HG03521 (cell line): ENCODE results near the gene PHF8.

Experiments used
- ATAC-seq: cut with Tn5 transposase; IDR thresholded peaks from one replicate; pipeline ENCODE4 v1.9.1; 2021; ENCODE audit warnings: mild to moderate bottlenecking, moderate library complexity; ENCODE audit not compliant: unreplicated experiment

PHF8 gene

GRCh38 chrX:54024350-54024749 lies 19.9 kb downstream of the PHF8 start:
- ATAC-seq = no peak

- ATAC-seq = no peak
These were observed 31.3 kb downstream of the PHF8 start for GRCh38 chrX:54012830-54013500.

- ATAC-seq = no peak
These were observed 36.6 kb downstream of the PHF8 start for GRCh38 chrX:54007682-54008081.

DNA sequence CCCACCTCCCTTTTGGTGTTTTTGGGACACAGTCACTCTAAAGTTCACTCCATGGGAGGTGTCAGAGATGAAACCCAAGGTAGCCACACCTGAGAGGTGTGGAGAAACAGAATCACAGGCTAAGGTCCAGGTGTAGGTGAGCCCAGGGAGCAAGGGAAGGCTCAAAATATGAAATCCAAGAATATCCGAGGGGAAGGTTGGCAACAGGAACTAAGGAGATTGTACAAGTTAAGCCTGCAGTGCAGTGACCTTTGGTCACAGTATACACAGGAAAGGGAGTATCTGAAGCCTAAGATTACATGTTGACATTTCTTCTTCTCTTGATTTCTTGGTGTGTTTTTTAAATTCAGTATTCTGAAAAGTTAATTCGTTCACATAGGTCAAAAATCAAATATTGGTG lies 46.5 kb downstream of the PHF8 start:
- ATAC-seq = no peak

DNA sequence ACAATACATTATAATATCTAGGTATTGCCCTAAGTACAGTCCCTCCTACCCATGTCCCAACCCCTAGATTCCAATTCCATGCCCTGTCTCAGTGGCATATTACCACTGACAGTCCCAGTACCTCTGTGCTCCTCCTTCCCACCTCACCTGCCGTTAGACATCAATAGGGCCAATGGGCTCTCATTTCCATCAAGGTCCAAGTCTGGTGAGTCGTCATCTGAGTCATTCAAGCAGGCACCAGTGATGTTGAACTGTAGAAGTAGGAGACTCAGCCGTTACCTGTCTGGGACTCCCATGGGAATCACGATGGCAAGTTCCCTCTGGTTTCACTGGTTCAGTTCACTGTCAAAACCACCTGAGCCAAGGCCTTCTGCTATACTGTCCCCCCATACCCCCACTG lies 51.7 kb downstream of the PHF8 start:
- no peak for ATAC-seq

DNA sequence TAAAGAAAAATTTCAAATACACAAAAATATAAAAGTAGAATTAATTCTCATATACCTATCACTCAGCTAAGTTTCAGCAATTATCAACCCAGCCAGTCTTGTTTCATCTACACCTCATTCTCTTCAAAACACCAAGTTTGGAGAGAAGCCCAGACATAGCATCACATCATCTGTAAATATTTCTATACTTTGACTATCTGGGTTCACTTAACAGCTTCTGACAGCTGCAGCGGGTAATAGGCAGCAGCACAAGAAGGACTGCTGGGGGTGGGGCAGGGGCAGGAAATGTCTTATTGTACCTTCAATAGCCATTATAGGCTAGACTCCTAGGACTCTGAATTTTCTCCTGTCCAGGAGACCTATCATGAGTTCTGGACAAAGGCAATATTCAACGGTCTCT lies 54.1 kb downstream of the PHF8 start:
- ATAC-seq = no peak

GRCh38 chrX:53984895-53985294 lies 59.4 kb downstream of the PHF8 start:
- no peak for ATAC-seq

DNA sequence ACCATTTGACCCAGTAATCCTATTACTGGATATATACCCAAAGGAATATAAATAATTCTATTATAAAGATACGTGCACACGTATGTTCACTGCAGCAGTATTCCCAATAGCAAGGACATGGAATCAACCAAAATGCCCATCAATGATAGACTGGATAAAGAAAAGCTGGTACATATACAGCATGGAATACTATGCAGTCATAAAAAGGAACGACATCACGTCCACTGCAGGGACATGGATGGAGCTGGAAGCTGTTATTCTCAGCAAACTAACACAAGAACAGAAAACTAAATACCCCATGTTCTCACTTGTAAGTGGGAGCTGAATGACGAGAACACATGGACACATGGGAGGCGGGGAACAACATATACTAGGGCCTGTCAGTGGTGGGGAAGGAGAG lies 69.7 kb downstream of the PHF8 start:
- ATAC-seq = no peak

DNA sequence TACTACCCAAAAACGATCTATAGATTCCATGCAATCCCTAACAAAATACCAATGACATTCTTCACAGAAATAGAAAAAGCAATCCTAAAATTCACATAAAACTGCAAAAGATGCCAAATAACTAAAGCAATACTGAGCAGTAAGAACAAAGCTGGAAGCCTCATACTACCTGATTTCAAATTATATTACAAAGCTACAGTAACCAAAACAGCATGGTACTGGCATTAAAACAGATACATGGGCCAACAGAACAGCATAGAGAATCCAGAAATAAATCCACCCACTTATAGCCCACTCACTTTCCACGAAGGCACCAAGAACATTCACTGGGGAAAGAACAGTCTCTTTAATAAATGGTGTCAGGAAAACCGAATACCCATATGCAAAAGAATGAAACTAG lies 74.7 kb downstream of the PHF8 start:
- no peak for ATAC-seq

DNA sequence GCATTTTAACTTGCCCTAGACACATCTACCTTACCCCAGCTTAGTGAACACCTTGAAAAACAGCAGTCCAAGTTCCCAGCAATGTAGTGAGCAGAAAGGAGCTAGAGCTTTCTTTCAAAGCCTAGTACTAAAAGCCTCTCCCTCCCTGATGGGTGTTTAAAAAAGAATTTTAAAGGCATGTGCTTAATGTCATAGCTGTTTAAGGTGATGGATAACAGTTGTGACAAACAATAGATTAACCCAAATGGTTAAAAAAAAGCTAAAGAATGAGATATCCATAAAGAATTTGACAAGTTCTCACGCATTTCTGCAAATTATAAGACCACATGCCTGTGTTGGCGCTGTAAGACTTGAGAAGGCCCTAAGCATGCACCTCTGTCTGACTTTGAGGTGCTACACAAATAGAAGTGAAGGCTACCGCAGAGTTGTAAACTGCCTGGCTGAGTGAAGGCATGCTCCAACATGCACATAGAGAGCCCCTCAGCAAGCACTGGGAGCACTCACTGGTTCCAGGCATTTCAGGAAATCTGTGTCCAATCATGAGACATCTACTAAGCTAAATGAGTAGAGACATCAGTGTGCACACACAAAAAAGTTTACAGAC lies 94.0 kb downstream of the PHF8 start:
- ATAC-seq = no peak

DNA sequence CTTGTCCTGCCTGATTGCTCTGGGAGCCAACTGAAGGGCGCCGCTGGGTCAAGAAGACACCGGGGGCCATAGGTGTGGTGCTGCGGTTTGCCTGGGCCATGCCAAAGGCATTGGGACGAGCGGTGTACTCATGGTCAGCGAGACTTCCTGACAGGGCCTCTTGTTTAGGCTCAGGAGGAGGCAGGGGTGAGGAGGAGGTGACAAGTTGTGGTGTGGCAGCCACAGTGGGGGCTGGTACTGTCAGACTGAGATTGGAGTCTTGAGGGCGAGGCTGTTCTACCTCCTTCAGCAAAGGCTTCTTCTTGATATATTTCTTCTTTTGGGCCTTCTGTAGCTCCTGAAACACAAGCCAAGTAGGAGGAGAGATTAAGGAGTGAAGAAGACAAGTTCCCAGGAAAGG lies 104.1 kb downstream of the PHF8 start:
- ATAC-seq = no peak

- ATAC-seq = no peak
These were observed 105.1 kb downstream of the PHF8 start for GRCh38 chrX:53939127-53939526.

GRCh38 chrX:53930515-53931380 lies 113.5 kb downstream of the PHF8 start:
- ATAC-seq = no peak

DNA sequence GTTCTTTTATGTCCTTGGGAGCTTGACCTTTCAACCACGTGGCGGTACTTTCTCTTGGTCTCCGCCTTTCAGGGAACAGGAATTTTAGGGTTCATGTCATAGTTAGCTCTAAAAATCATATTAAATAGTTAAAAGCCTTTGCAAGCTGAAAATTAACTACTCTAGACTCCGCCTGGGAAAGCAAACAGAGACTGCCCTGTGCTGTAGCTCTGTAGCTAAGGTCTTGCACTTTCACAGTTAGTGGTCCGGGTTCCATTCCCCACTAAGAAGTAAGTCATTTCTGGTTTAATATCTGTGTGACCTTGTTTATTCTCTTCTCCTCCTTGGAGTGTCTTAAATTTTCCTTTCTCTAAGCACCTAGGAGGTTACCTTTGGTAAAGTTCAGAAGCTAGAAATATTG lies 118.2 kb downstream of the PHF8 start:
- no peak for ATAC-seq

DNA sequence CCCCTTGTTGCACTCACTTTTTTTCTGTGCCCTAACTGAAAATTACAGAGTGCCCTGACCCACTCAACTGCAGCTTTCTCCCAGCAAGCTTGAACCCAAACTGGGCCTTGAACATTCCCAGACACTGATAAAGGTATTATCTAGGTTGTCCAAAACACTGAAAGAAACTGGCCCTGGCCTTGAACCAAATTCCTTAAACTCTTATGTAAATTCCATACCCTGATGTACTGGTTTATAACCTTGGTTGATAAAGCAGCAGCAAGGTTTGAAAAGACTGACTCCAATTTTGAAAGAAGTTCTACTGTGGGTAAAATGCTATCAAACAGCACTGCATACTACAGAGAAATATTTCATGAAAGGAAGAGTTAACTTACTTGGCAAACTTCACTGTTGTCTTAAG lies 125.6 kb downstream of the PHF8 start:
- ATAC-seq = no peak

- ATAC-seq = no peak
These were observed 143.7 kb downstream of the PHF8 start for GRCh38 chrX:53900623-53901022.

GRCh38 chrX:53895270-53895669 lies 149.0 kb downstream of the PHF8 start:
- no peak for ATAC-seq
